ENCODE measurements around the gene MTA1.
A peak's percentile ranks its signal among the peaks of the same experiment; 100 is the strongest.

The MTA1 gene

DNA sequence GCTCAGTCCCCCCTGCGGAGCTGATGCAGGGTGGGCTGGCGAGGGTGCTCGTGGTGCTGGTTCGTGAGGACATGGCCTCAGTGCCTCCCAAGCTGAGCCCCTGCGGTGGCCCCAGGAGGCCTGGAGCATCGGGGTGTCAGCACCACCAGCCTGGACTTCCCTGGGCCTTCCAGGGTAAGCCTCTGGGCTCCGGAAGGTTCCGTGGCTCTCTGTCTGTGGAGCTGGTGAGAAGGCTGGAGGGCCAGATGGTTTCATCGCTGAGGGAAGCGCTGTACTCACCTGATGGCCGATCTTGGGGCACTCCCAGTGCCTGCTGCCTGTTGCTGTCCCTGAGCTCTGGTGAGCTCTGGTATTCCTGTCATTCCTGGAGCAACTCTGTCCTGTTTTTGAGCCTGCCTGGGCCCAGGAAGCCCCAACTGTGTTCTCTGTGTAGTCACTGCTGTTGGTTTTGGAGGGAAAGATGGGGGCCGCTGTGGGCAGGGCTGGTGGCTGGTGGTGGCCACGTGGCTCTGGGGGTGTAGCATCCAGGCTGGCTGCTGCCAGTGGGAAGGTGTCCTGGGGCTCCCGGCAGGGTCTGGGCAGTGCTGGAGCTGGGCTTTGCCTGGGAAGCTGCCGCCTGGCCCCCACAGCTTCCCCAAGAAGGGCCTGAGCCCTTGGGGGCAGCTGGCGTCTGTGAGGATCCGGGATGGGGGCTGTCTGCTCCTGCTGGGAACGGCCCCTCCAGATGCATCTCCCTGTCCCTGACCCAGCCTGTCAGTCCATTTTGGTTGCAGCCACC is 18.3 kb downstream of the MTA1 start:
- DNase-seq (ENCODE audit: low read depth), result no peak
- no peak overlapping the region for H3K4me3 ChIP-seq (ENCODE audit: control insufficient read depth, low read depth, low read length)
- TF ChIP-seq, protein P1, sequence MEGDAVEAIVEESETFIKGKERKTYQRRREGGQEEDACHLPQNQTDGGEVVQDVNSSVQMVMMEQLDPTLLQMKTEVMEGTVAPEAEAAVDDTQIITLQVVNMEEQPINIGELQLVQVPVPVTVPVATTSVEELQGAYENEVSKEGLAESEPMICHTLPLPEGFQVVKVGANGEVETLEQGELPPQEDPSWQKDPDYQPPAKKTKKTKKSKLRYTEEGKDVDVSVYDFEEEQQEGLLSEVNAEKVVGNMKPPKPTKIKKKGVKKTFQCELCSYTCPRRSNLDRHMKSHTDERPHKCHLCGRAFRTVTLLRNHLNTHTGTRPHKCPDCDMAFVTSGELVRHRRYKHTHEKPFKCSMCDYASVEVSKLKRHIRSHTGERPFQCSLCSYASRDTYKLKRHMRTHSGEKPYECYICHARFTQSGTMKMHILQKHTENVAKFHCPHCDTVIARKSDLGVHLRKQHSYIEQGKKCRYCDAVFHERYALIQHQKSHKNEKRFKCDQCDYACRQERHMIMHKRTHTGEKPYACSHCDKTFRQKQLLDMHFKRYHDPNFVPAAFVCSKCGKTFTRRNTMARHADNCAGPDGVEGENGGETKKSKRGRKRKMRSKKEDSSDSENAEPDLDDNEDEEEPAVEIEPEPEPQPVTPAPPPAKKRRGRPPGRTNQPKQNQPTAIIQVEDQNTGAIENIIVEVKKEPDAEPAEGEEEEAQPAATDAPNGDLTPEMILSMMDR (IDR thresholded peaks at IDR 0.05; ENCODE audit: control insufficient read depth, insufficient read depth, low read depth, low read length, missing control alignments), result no peak

DNA sequence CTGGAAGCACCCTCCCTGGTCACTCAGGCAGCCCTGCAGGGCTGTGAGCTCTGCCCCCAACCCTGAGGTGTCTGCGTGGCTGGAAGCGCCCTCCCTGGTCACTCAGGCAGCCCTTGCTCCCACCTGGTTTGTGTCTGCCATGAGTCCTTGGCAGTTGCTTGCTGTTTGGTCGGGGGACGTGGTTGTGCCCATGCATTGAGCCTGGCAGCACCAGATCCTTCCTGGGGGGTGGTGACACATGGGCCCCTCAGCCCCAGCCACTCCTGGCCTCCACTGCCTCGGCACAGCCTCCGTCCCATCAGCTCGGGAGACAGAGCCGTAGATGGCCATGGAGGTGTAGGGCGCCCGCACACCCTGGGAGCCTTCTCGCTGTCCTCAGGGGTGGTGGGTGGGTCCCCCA is 19.6 kb downstream of the MTA1 start:
- no peak overlapping the region for H3K4me3 ChIP-seq (ENCODE audit: control insufficient read depth, low read depth, low read length)
- TF ChIP-seq, protein P1 (IDR thresholded peaks at IDR 0.05; ENCODE audit: control insufficient read depth, insufficient read depth, low read depth, low read length, missing control alignments), result no peak
- DNase-seq (ENCODE audit: low read depth), result no peak

DNA sequence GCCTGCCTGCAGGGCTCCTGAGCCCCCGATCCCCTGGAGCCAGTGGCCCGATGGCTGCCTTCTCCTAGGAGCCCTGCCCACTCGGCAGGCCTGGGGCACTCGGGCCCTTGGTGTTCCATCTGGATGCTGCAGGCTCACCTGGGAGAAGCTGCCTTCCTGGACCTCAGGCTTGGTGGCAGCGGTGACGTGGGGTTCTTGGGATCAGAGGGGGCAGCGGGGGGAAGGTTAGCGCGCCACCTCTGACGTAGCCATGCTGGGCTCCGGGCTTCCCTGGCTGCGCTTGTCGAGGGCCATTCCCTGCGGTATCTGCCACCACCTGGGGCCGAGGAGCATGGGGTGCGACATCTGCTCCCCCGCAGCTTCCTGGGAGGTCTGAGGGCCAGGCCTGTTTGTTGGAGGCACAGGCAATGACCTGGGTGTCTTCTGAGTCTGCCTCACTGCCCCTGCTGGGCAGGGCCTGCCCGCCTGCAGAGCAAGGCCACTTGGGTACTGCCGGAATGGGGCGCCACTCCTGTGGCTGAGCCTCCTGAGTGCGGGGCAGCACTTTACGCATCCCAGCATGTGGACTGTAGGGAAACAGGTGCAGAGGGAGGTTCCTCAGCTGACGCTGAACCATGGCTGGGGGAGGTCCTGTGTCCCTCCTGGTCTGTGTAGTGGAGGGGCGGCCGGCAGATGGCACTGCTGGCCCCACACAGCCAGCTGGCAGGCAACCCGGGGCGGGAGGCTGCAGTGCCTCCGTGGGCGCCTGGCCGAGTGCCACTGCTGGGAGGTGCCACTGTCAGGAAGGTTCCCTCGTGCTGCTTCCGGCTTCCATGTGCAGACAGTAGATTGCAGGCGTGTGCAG is 20.3 kb downstream of the MTA1 start:
- H3K4me3 ChIP-seq (ENCODE audit: control insufficient read depth, low read depth, low read length), result no peak overlapping the region
- TF ChIP-seq, protein P1 (IDR thresholded peaks at IDR 0.05; ENCODE audit: control insufficient read depth, insufficient read depth, low read depth, low read length, missing control alignments), result peak; percentile 23
- no peak for DNase-seq (ENCODE audit: low read depth)

DNA sequence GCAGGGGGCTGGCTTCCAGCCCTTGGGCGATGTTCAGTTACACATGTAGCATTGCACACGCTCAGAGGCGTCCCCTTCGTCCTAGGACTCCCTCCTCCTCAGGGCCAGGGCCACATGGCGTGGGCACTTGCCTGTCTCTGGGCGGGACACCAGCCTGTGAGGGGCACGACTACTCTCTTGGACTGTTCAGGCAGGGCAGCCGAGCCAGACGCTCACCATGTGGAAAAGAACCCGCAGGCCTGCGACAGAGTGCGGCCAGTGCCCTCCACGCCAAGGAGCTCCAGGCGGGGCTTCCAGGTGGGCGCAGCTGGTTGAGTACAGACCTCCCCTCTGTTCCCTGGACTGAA is 20.9 kb downstream of the MTA1 start:
- TF ChIP-seq, protein P1 (IDR thresholded peaks at IDR 0.05; ENCODE audit: control insufficient read depth, insufficient read depth, low read depth, low read length, missing control alignments), result no peak
- no peak for DNase-seq (ENCODE audit: low read depth)
- H3K4me3 ChIP-seq (ENCODE audit: control insufficient read depth, low read depth, low read length), result no peak overlapping the region

DNA sequence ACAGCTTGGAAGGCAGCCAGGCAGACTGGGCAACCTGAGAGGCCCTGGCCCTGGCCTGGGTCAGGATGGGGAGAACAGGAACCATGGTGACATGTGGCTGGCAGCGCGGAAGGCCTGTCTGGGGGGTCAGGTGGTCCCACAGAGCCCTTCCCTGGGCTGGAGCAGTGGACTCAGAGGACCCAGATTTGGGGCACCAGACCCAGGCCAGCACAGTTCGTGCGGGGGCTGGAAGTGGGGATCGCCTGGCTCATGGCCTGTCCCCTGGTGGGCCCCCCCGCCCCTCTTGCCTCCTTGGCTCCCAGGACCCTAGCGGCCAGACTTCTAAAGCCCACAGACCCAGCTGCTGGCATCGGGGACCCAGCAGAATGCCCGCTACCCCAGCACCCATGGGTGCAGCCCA is 21.4 kb downstream of the MTA1 start:
- DNase-seq (ENCODE audit: low read depth), result no peak
- H3K4me3 ChIP-seq (ENCODE audit: control insufficient read depth, low read depth, low read length), result no peak overlapping the region
- TF ChIP-seq, protein P1 (IDR thresholded peaks at IDR 0.05; ENCODE audit: control insufficient read depth, insufficient read depth, low read depth, low read length, missing control alignments), result no peak

DNA sequence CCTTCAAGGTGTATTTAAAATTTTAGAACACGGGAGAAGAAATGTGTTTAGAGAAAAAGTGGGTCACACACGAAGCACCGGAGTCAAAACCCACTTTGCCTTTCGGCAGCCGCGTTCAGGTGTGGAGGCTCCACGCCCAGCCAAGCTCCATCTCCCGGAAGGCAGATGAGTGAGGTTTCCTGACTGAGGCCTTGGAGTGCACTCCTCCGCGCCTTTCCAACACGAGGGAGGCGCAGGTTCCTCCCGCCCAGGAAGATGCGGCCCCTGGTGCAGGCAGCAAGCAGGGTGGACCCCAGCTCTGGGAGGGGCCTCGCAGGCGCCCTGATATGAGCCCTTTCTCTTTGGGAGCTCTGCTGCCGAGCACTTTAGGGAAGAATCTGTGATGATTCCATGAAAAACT is 22.5 kb downstream of the MTA1 start:
- H3K4me3 ChIP-seq (ENCODE audit: control insufficient read depth, low read depth, low read length), result no peak overlapping the region
- DNase-seq (ENCODE audit: low read depth), result no peak
- TF ChIP-seq, protein P1 (IDR thresholded peaks at IDR 0.05; ENCODE audit: control insufficient read depth, insufficient read depth, low read depth, low read length, missing control alignments), result no peak
